Endodermal cell (in vitro differentiated cells): ENCODE results near the gene APH1B. TPM values are rescaled to one million over a fixed set of nuclear protein-coding genes. Genes with fewer than 3 reads are reported as not detected.

Source experiments
- DNase-seq: peaks from one replicate; pipeline ENCODE4 v3.0.0-alpha.2; 2017
- H3K27ac ChIP-seq: 2 replicates; pipeline ENCODE4 v1.5.1; 2013; ENCODE audit warnings: mild to moderate bottlenecking, low read depth, low read length, moderate library complexity
- H3K27me3 ChIP-seq: 2 replicates; pipeline ENCODE4 v1.6.1; 2013; ENCODE audit warnings: mild to moderate bottlenecking, low read length, moderate library complexity; ENCODE audit not compliant: insufficient read depth, control insufficient read depth, poor library complexity, severe bottlenecking
- H3K36me3 ChIP-seq: 2 replicates; pipeline ENCODE4 v1.7.0; 2013; ENCODE audit warnings: mild to moderate bottlenecking, low read length, moderate library complexity; ENCODE audit not compliant: control insufficient read depth, insufficient read depth
- H3K4me1 ChIP-seq: one replicate; pipeline ENCODE4 v1.7.0; 2013; ENCODE audit warnings: low read length; ENCODE audit not compliant: control insufficient read depth, insufficient read depth
- H3K4me3 ChIP-seq: 2 replicates; pipeline ENCODE4 v1.5.1; 2013; ENCODE audit warnings: mild to moderate bottlenecking, low read length, moderate library complexity
- H3K9ac ChIP-seq: 2 replicates; pipeline ENCODE4 v1.6.1; 2013; ENCODE audit warnings: mild to moderate bottlenecking, low read length, moderate library complexity; ENCODE audit not compliant: poor library complexity, severe bottlenecking; ENCODE audit errors: extremely low read depth
- H3K9me3 ChIP-seq: 2 replicates; pipeline ENCODE4 v1.6.1; 2013; ENCODE audit warnings: mild to moderate bottlenecking, low read length, moderate library complexity; ENCODE audit not compliant: control insufficient read depth
- H3K27ac Mint-ChIP-seq: 2 replicates; pipeline ENCODE4 v1.8.0; 2020; ENCODE audit warnings: mixed read lengths
- H3K27me3 Mint-ChIP-seq: 2 replicates; pipeline ENCODE4 v1.8.0; 2021; ENCODE audit warnings: mild to moderate bottlenecking, mixed read lengths; ENCODE audit not compliant: insufficient read depth
- H3K36me3 Mint-ChIP-seq: 2 replicates; pipeline ENCODE4 v1.8.0; 2020; ENCODE audit warnings: low read depth, mixed read lengths
- H3K4me1 Mint-ChIP-seq: 2 replicates; pipeline ENCODE4 v1.8.0; 2020; ENCODE audit warnings: mixed read lengths
- H3K4me3 Mint-ChIP-seq: 2 replicates; pipeline ENCODE4 v1.8.0; 2020; ENCODE audit warnings: mild to moderate bottlenecking, moderate library complexity, mixed read lengths
- H3K9me3 Mint-ChIP-seq: 2 replicates; pipeline ENCODE4 v1.8.0; 2020; ENCODE audit warnings: mild to moderate bottlenecking, mixed read lengths
- WGBS, 2 experiments: methylation state at CpG; one replicate each; pipeline versions ENCODE4 v1.1.5 to v1.1.7; 2013; ENCODE audit warnings: missing lambda C conversion rate in 2 of 2, mixed read lengths in 1 of 2; ENCODE audit not compliant: insufficient coverage in 1 of 2, insufficient read length in 1 of 2; 5-methylcytosine and 5-hydroxymethylcytosine counted together
- total RNA-seq, 2 donors: library from RNA; stranded (reverse); fragmentation: NEBNext Ultra II Directional in 1 of 2; extraction: Animal tissue kit (Norgen Biotek cat#: 25700) in 1 of 2; gene quantifications; 2 replicates in 1 of 2; 3 replicates in 1 of 2; pipeline ENCODE4 v1.2.1, GENCODE V29; 2021
- TF ChIP-seq, protein P1 (sequence below): fragments of 200-600 bp; sonication (generic); conservative IDR thresholded peaks from 2 replicates; pipeline ENCODE4 v1.5.0; 2021; ENCODE audit warnings: antibody characterized with exemption, mild to moderate bottlenecking

The APH1B gene
- total RNA-seq, 2 donors from 2014 or later = 19.5 to 22.7 TPM

DNA sequence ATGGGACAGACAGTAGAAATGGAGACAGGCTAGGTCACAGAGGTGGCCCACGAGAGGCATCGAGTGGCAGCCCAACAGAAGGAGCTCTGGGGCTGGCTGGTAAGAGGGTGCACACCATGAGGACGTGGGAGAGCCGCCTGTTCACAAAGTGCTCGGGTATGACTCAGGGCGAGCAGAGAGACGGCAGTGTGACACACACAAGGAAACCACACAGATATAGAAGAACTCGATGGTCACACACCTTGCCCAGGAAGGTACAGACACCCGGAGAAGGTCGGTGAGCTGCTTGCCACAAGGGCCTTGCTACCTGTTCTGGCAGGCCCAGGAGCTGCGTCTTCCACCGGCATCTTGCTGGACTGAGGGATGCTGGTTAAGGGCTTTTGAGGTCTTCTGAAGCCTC lies 54.1 kb downstream of the APH1B start:
- Mint-ChIP-seq H3K4me3 (no peak overlapping the region), H3K27me3 (peaks cover 4% of the 10 kb centered on the region), H3K27ac (no peak overlapping the region), H3K36me3 (no peaks in the 10 kb centered on the region), H3K9me3 (no peaks in the 10 kb centered on the region), H3K4me1 (peaks cover 13% of the 10 kb centered on the region)
- 93 to 97% methylated on average over 12 of the region's 12 CpGs for WGBS, 2 experiments
- Histone ChIP-seq H3K9ac (no peak overlapping the region), H3K9me3 (no peaks in the 10 kb centered on the region), H3K4me3 (no peak overlapping the region), H3K27ac (no peak overlapping the region), H3K27me3 (no peaks in the 10 kb centered on the region), H3K36me3 (no peaks in the 10 kb centered on the region), H3K4me1 (no peaks in the 10 kb centered on the region)
- DNase-seq = no peak
- TF ChIP-seq, protein P1, sequence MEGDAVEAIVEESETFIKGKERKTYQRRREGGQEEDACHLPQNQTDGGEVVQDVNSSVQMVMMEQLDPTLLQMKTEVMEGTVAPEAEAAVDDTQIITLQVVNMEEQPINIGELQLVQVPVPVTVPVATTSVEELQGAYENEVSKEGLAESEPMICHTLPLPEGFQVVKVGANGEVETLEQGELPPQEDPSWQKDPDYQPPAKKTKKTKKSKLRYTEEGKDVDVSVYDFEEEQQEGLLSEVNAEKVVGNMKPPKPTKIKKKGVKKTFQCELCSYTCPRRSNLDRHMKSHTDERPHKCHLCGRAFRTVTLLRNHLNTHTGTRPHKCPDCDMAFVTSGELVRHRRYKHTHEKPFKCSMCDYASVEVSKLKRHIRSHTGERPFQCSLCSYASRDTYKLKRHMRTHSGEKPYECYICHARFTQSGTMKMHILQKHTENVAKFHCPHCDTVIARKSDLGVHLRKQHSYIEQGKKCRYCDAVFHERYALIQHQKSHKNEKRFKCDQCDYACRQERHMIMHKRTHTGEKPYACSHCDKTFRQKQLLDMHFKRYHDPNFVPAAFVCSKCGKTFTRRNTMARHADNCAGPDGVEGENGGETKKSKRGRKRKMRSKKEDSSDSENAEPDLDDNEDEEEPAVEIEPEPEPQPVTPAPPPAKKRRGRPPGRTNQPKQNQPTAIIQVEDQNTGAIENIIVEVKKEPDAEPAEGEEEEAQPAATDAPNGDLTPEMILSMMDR = no peak

DNA sequence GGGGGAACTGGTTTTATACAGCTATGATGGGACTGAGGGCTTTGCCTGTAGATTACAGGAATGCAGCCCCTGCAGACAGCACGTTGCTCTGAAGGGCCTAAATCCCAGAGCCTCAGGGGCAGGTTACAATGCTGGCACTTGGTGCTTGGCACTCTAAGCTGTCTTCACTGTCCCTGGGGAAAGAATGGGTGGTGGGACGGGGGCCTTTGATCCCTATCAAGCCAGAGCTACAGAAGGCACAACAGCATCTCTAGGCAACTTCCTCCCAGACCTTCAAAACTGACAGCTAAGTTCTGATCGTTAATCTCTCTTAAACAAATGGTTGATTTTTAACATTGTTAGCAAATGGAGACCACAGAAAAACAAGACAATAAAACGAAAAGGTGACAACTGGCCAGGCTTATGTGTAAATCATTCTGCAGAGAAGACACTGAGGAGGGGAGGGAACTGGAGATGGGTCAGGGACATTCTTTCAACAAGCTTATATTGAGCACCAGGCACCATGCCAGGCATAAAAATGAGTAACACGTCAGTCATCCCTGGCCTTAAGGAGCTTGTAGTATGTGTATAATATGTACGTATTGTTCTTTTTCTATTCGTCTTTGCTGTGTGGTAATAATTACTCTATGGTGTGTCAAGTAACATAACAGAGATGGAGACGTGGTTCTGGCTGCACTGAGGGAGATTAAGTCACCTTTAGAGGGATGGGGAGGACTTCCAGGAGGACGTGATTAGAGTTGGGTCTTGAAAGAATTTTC lies 55.1 kb downstream of the APH1B start:
- 82 to 84% methylated on average over 8 to 9 of the region's 9 CpGs for WGBS, 2 experiments
- Histone ChIP-seq H3K4me1 (no peaks in the 10 kb centered on the region), H3K36me3 (no peaks in the 10 kb centered on the region), H3K9me3 (no peaks in the 10 kb centered on the region), H3K27me3 (no peaks in the 10 kb centered on the region), H3K9ac (no peak overlapping the region), H3K4me3 (no peak overlapping the region), H3K27ac (no peak overlapping the region)
- TF ChIP-seq, protein P1 = no peak
- Mint-ChIP-seq H3K4me3 (no peak overlapping the region), H3K36me3 (no peaks in the 10 kb centered on the region), H3K9me3 (no peaks in the 10 kb centered on the region), H3K4me1 (peaks cover 13% of the 10 kb centered on the region), H3K27me3 (peaks cover 4% of the 10 kb centered on the region), H3K27ac (no peak overlapping the region)
- no peak for DNase-seq

DNA sequence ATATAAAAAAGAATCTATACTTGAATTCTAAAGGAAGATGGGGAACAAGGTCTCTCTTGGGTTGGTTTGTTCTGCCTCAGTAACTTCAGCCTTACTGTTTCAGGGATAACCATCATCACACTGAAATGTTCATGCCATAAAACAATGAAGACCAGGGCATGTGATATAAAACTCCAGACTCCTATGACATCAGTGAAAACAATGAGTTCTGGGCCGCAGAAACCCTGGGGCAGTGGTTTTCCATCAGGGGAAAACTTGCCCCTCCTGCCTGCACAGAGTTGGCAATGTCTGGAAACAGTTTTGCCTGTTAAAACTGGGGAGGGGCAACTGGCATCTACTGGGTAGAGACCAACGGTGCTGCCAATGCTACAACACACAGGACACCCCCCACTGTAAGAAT lies 57.4 kb downstream of the APH1B start:
- no peaks in the 10 kb centered on the region for H3K9me3 Mint-ChIP-seq
- TF ChIP-seq, protein P1 = no peak
- peaks cover 16% of the 10 kb centered on the region for H3K27me3 Mint-ChIP-seq
- no peak overlapping the region for H3K27ac Mint-ChIP-seq
- H3K4me1 Mint-ChIP-seq = peaks cover 20% of the 10 kb centered on the region
- no peak overlapping the region for H3K4me3 Mint-ChIP-seq
- Histone ChIP-seq H3K4me3 (no peak overlapping the region), H3K27ac (no peak overlapping the region), H3K4me1 (no peaks in the 10 kb centered on the region), H3K27me3 (peaks cover 13% of the 10 kb centered on the region), H3K9ac (no peak overlapping the region), H3K36me3 (no peaks in the 10 kb centered on the region), H3K9me3 (no peaks in the 10 kb centered on the region)
- 90% methylated on average over 2 of the region's 2 CpGs; no CpG with 5 or more reads in 1 of the 2 experiments for WGBS, 2 experiments
- DNase-seq = no peak
- no peaks in the 10 kb centered on the region for H3K36me3 Mint-ChIP-seq
